NCI-H1417 treated with DMSO at 0.1 percent for 48 hours (cell line): ENCODE results near the gene HIVEP3.

ENCODE experiments used
- DNase-seq: peaks from one replicate; lab custom pipeline; 2025; lab: John Stamatoyannopoulos, UW

The HIVEP3 gene

DNA sequence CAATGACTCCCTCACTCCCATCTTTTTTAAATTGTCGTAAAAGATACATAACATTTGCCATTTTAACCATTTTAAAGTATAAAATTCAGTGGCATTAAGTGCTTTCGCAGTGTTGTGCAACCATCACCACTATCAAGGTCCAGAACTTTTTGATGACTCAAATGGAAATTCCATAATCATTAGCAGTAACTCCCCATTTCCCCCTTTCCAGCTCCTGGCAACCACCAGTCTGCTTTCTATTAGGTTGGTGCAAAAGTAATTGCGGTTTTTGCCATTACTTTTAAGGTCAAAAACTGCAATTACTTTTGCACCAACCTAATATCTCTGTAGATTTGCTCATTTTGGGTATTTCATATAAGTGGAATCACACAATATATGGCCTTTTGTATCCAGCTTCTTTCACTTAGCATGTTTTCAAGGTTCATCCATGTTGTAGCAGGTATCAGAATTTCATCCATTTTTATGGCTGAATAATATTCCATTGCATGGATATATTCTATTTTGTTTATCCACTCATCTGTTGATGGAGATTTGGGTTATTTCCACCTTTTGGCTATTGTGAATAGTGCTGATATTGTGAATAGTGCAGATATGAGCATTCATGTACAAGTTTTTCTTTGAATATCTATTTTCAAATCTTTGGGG, 159.7 kb downstream of the HIVEP3 start:
- no peak for DNase-seq

DNA sequence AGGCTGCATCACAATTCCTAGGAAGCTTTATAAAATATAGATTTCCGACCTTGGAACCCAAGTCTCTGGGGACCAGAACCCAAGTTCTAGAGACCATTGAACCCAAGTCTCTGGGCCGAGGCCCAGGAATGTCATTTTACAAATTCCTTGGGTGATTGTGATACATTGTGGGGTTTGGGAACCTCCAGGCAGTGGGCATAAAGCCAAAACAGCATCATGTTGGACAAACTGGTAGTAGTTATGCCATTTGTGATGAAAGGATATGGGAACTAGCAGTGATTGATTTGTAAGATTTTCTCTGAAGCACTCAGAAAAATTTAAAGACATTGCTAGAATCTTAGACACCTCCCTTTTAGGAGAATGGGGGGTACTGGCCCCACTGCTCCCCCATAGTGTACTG, 160.2 kb downstream of the HIVEP3 start:
- DNase-seq = no peak

- no peak for DNase-seq
These were observed 164.2 kb downstream of the HIVEP3 start for GRCh38 chr1:41754540-41754939.

DNA sequence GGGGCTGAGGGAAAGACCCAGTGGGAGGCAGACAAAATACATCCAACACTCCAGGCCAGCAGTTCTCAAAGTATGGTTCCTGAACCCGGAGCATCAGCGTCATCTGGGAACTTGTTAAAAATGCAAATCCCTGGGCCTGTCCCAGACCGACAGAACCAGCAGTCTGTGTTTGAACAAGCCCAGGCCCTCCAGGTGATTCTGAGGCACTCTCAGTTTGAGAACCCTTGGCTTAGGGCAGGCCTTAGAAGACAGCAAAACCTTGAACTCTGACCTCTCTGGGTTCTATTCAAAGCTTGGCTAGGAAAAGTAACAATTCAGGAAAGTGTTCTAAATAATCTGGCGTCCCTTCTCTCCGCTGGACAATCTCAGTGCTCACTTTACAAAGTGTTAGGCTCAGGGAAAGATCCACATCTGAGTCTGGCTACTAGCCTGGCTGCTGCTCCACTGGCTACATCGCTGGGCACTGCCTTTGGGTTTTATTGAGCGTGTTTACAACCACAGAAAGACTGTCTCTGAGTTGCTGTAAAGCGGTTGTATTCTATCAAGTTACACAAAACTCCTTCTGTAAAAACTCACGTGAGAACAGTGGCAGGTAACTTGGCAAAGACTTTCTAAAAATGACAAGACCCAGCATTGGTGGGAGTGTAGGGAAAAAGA, 166.1 kb downstream of the HIVEP3 start:
- no peak for DNase-seq

DNA sequence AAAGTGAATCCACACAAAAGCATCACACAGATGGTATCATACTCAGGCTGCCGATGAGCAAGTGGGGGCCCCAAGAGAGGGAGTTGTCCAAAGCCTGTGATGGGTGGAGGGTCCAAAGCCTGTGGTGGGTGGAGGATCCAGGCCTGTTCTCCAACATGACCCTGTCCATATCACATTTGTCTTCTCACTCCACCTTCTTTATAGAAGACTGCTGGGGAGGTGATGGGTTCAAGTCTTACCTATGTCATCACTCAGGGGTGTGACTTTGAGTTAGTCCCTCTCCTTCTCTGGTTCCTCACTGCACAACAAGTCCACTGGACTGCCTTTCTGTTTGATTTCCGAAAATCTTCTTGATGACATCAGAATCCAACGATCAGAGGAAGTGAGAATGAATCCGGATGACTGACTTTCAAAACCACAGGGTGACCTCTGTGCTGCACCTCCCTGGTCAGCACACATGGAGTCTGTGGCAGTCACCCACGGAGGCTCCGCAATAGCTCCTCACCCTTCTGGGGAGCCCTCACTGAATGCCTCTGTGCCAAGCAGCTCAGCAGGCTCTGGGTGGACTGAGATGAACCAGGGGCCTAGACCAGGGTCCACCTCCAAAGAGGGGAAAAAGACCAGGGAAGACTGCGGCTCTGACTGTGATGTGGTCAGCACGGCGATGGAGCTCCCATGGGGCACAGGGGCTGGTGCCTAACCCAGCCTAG, 166.8 kb downstream of the HIVEP3 start:
- no peak for DNase-seq

GRCh38 chr1:41749991-41750745, 168.6 kb downstream of the HIVEP3 start:
- DNase-seq = no peak

DNA sequence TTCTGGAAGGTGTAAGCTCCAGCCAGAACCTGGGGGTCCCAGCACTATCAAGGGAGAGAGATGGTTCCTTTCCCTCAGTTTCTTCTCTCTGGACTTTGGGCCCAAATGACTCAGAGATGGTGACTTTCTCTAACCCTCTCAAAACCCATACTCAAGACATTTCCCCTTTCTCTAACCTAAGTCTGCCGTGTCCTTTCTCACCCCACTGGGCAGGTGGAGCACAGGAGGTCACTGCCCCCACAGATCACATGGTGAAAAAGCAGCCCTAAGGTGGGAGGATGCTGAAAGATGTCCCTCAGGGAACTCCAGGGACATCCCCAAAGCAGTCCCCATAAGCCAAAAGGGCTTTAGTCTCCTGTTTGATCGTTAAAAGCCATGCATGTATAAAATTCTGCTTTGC, 173.7 kb downstream of the HIVEP3 start:
- no peak for DNase-seq

GRCh38 chr1:41743366-41743765, 175.4 kb downstream of the HIVEP3 start:
- DNase-seq = no peak

DNA sequence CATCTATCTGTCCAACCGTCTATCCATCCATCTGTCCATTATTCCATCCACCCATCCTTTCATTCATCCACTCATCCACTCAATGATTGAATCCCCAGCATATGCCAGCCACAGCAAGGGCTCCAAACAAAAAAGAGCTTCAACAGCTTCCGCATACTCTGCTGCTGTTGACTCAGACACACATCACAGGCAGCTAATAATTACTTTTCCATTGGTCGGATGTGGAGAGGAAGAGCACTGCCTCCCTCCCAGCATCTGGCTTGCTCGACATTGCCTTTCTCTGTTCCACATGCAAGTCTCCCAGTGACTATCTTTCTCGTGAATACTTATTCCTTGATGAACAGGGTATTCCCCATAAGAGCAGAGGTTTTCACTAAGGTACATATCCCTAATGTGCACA, 176.5 kb downstream of the HIVEP3 start:
- no peak for DNase-seq

GRCh38 chr1:41741244-41741643, 177.5 kb downstream of the HIVEP3 start:
- no peak for DNase-seq

DNA sequence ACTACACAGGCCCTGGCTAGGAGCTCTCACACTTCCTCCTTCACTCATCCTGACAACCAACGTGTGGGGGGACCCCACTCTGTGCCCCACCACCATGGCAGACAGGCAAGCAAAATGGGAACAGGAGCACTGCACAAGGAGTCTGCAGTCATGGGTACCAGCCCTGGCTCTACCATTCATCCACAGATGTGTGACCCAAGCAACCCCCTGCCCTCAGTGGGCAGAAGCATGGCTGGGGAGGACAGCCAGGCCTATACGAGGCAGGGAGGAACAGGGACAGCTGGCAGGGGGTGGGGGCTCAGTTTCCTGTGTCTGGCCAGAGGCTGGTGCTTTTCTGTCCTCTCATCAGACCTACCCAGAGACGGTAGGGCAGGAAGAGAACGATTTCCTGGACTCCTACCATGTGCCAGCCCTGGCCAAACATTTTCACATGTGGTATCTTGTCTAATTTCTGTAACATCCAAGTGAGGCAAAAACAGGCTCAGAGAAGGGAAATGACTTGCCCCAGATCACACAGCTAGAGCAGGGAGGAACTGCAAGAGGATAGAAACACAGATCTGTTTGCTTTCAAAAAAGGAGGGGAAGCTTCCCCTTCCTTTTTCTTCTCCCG, 178.0 kb downstream of the HIVEP3 start:
- no peak for DNase-seq

DNA sequence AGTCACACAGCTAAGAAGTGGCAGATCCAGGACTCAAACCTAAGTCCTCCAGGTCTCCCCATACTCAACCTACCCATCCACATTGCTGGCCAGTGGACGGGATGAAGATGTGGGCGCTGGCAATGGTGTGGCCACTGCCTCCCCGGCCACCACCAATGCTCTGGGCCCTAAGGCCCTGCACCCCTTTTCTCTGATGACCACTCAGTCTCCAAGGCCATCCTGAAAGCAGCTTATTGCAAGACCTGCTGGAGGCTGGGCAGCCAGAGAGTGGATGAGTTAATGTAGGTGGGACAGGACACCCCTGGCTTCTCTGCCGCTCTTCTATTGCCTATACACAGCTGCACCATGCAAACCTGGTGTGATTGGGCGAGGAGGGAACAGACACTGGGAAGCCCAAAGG, 178.7 kb downstream of the HIVEP3 start:
- DNase-seq = no peak

DNA sequence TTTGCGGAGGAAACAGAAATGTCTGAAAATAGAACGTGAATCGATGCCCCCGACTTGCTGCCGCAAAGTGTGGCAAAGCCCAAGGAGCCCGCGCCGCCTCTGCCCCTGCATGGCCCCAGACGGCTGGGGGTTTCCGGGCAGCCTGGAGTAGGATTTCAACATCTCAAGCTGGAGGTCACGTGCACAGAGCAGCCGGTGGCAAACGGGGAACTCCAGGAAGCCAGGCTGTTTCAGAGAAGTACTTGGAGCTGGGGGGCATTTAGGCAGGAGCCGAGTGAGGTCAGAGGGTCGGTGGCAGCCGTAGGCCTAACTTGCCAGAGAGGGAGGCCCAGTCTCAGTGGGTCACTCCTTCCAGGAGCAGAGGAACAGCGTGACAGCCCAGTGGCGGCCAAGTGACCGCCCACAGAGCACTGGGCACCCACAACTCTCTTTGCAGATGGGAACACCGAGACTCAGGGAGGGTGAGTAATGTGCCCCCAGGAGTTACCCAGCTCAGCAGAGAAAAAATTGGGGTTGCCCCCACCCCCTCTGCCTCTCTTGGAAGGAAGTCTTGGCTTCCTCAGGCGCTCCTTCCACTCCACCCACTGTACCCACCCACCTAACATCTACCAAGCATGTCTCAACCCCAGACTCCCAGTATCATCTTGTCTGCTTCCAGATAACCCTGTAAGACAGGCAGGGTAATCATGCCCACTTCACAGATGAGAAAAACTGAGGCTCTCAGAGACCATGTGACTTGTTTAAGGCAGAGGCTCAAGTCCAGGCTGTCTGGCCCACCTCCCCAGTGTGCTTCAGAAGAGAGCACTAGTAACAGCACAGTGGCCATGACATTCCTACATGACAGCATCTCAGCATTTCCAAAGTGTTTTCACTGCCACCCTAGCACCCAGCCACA, 179.4 kb downstream of the HIVEP3 start:
- no peak for DNase-seq

DNA sequence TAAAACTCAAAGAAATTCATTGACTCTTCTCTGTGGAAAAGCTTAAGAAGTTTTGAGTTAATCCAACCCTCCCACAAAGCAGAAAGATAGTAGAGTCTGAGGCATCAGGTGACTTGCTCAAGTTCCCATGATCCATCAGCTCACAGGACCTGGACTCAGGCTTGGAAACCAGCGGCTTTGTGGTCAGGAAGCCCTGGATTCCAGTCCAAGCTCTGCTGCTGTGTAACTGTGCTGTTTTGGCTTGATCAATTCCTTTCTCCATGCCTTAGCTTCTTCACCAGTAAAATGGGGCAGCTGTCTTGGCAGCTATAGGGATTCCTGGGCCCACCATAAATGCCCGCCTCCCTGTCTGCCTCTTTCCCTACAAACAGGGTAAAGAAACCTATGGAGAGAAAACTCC, 180.2 kb downstream of the HIVEP3 start:
- DNase-seq = no peak

GRCh38 chr1:41738006-41738405, 180.7 kb downstream of the HIVEP3 start:
- DNase-seq = no peak

DNA sequence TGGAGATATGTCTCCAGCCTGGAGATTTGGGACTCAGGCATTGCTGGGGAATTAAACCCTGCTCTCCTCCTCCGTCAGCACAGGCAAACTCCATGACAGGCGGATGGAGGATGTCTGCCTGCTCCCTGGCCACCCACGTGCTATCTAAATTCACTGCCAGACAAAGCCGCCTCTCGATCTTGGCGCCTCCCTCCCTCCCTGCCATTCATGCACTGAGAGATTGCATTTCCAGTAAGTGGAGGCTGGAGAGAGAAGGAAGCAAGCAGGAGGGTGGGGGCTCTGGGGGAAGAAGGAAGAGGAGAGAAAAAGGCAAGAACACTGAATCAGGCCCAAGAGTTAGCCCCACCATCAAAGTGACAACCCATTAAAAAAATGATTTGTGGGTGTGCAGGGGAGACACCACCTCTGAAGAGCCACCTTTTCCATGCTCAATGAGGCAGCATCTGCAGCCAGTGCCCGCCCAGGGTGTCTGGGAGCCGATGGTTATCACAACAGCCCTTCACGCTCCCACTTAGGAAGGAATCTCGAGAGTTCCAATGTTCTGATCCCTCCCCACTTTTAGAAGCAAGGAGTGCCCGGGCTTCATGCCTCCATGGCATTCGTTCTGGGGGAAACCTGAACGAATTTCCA, 183.0 kb downstream of the HIVEP3 start:
- DNase-seq = no peak

GRCh38 chr1:41735139-41735538, 183.6 kb downstream of the HIVEP3 start:
- DNase-seq = no peak

GRCh38 chr1:41734201-41734970, 184.3 kb downstream of the HIVEP3 start:
- DNase-seq = no peak

GRCh38 chr1:41733725-41734124, 185.0 kb downstream of the HIVEP3 start:
- DNase-seq = no peak

GRCh38 chr1:41733021-41733420, 185.7 kb downstream of the HIVEP3 start:
- DNase-seq = no peak
